Upper lobe of left lung (tissue), 4 donors: Measurements from ENCODE around the gene TUFT1.

Source experiments
- CTCF ChIP-seq, 6 experiments: fragments of 450-650 bp in 4 of 6; fragments of 200-600 bp in 2 of 6; sonication (generic) in 2 of 6; IDR thresholded peaks; one replicate each; pipeline ENCODE4 v1.5.1; 2016 to 2019; ENCODE audit warnings: antibody characterized with exemption in 6 of 6
- POLR2A ChIP-seq, 4 donors: fragments of 450-650 bp; IDR thresholded peaks; one replicate each; pipeline ENCODE4 v1.5.1; 2016 to 2017; ENCODE audit warnings: antibody characterized with exemption in 4 of 4, mild to moderate bottlenecking in 2 of 4

GRCh38 chr1:151512801-151513625, 27.1 kb upstream of the TUFT1 start:
- TF ChIP-seq POLR2A (IDR thresholded peaks at IDR 0.05) (peak in 3 of 4 donors; percentile 29 to 69 (median 48)), CTCF (IDR thresholded peaks at IDR 0.05) (no peak)
